H9 (cell line): Measurements from ENCODE around the gene PDGFRB. TPM values are rescaled to one million over a fixed set of nuclear protein-coding genes. Genes with fewer than 3 reads are reported as not detected.

ENCODE experiments used
- DNase-seq: peaks from one replicate; pipeline ENCODE4 v3.0.0-alpha.2; 2017
- H2AFZ ChIP-seq: one replicate; pipeline ENCODE4 v1.6.1; 2013; ENCODE audit warnings: mild to moderate bottlenecking, low read length, control low read depth, moderate library complexity
- H2AK5ac ChIP-seq: 2 replicates; pipeline ENCODE4 v1.6.1; 2013; ENCODE audit warnings: low read length, control low read depth, mixed read lengths; ENCODE audit not compliant: insufficient read length
- H2BK120ac ChIP-seq: one replicate; pipeline ENCODE4 v1.6.1; 2013; ENCODE audit warnings: low read depth, mild to moderate bottlenecking, low read length, control low read depth, inconsistent platforms; ENCODE audit not compliant: poor library complexity, severe bottlenecking
- H2BK12ac ChIP-seq: 2 replicates; pipeline ENCODE4 v1.6.1; 2013; ENCODE audit warnings: low read length, control low read depth, mixed read lengths, low read depth; ENCODE audit not compliant: insufficient read length
- H2BK15ac ChIP-seq: 2 replicates; pipeline ENCODE4 v1.6.1; 2013; ENCODE audit warnings: low read depth, low read length, control low read depth
- H2BK20ac ChIP-seq: one replicate; pipeline ENCODE4 v1.6.1; 2013; ENCODE audit warnings: low read depth, mild to moderate bottlenecking, low read length, control low read depth, inconsistent platforms; ENCODE audit not compliant: poor library complexity, severe bottlenecking
- H2BK5ac ChIP-seq: 2 replicates; pipeline ENCODE4 v1.6.1; 2013; ENCODE audit warnings: low read length, control low read depth, mixed read lengths; ENCODE audit not compliant: insufficient read length
- H3K14ac ChIP-seq: 2 replicates; pipeline ENCODE4 v1.6.1; 2013; ENCODE audit warnings: low read length, control low read depth; ENCODE audit not compliant: insufficient read depth
- H3K18ac ChIP-seq: 2 replicates; pipeline ENCODE4 v1.6.1; 2013; ENCODE audit warnings: low read depth, mild to moderate bottlenecking, mixed read lengths, low read length, control low read depth; ENCODE audit not compliant: insufficient read length
- H3K23ac ChIP-seq: 2 replicates; pipeline ENCODE4 v1.6.1; 2013; ENCODE audit warnings: low read length, control low read depth, mixed read lengths, low read depth; ENCODE audit not compliant: insufficient read length
- H3K23me2 ChIP-seq: 2 replicates; pipeline ENCODE4 v1.6.1; 2013; ENCODE audit warnings: low read depth, mild to moderate bottlenecking, mixed read lengths, low read length, control low read depth; ENCODE audit not compliant: insufficient read length, poor library complexity, severe bottlenecking
- H3K27ac ChIP-seq: 2 replicates; pipeline ENCODE4 v1.5.1; 2013; ENCODE audit warnings: low read length, control low read depth, mixed read lengths, low read depth; ENCODE audit not compliant: insufficient read length
- H3K27me3 ChIP-seq: 2 replicates; pipeline ENCODE4 v1.6.1; 2013; ENCODE audit warnings: low read length, control low read depth, inconsistent platforms; ENCODE audit not compliant: insufficient read depth
- H3K4ac ChIP-seq: 2 replicates; pipeline ENCODE4 v1.6.1; 2013; ENCODE audit warnings: low read depth, mild to moderate bottlenecking, control low read depth, inconsistent platforms, low read length, moderate library complexity
- H3K4me1 ChIP-seq: 2 replicates; pipeline ENCODE4 v1.6.1; 2013; ENCODE audit warnings: low read length, control low read depth, inconsistent platforms; ENCODE audit not compliant: insufficient read depth
- H3K4me2 ChIP-seq: 2 replicates; pipeline ENCODE4 v1.6.1; 2013; ENCODE audit warnings: low read length, control low read depth, mixed read lengths; ENCODE audit not compliant: insufficient read length, insufficient read depth
- H3K56ac ChIP-seq: 2 replicates; pipeline ENCODE4 v1.6.1; 2013; ENCODE audit warnings: low read depth, mild to moderate bottlenecking, mixed read lengths, low read length, control low read depth; ENCODE audit not compliant: insufficient read length
- H3K79me1 ChIP-seq: 2 replicates; pipeline ENCODE4 v1.6.1; 2013; ENCODE audit warnings: low read depth, mild to moderate bottlenecking, moderate library complexity, low read length, control low read depth, inconsistent platforms; ENCODE audit not compliant: insufficient read depth, poor library complexity, severe bottlenecking
- H3K79me2 ChIP-seq: 2 replicates; pipeline ENCODE4 v1.6.1; 2013; ENCODE audit warnings: low read length, control low read depth, inconsistent platforms; ENCODE audit not compliant: insufficient read depth
- H3K9ac ChIP-seq: 2 replicates; pipeline ENCODE4 v1.6.1; 2013; ENCODE audit warnings: low read length, control low read depth, mixed read lengths; ENCODE audit not compliant: insufficient read length; ENCODE audit errors: extremely low read depth
- H3K9me3 ChIP-seq: one replicate; pipeline ENCODE4 v1.6.1; 2013; ENCODE audit warnings: low read depth, low read length, inconsistent platforms; ENCODE audit not compliant: control insufficient read depth
- H3T11ph ChIP-seq: one replicate; pipeline ENCODE4 v1.6.1; 2013; ENCODE audit warnings: mild to moderate bottlenecking, low read length, control low read depth, inconsistent platforms
- H4K20me1 ChIP-seq: one replicate; pipeline ENCODE4 v1.6.1; 2013; ENCODE audit not compliant: control insufficient read depth, insufficient read length, insufficient read depth
- H4K5ac ChIP-seq: 2 replicates; pipeline ENCODE4 v1.6.1; 2013; ENCODE audit warnings: low read depth, mild to moderate bottlenecking, mixed read lengths, low read length, control low read depth; ENCODE audit not compliant: insufficient read length
- H4K8ac ChIP-seq: replicated peaks from 2 replicates; pipeline ENCODE4 v1.6.1; 2013; ENCODE audit warnings: low read length, control low read depth, mixed read lengths, low read depth; ENCODE audit not compliant: insufficient read length
- H4K91ac ChIP-seq: 2 replicates; pipeline ENCODE4 v1.6.1; 2013; ENCODE audit warnings: low read depth, mild to moderate bottlenecking, moderate library complexity, mixed read lengths, low read length, control low read depth; ENCODE audit not compliant: insufficient read length
- H3K27ac Mint-ChIP-seq, 3 experiments: 2 replicates in 2 of 3; 3 replicates in 1 of 3; pipeline ENCODE4 v1.8.0; 2020 to 2021; ENCODE audit warnings: mixed read lengths in 3 of 3, mild to moderate bottlenecking in 1 of 3, moderate library complexity in 1 of 3
- H3K27me3 Mint-ChIP-seq: 2 replicates; pipeline ENCODE4 v1.8.0; 2021; ENCODE audit warnings: low read depth, mild to moderate bottlenecking, moderate library complexity, mixed read lengths
- H3K36me3 Mint-ChIP-seq, 3 experiments: 2 replicates in 2 of 3; 3 replicates in 1 of 3; pipeline ENCODE4 v1.8.0; 2020 to 2021; ENCODE audit warnings: low read depth in 3 of 3, mixed read lengths in 3 of 3; ENCODE audit not compliant: insufficient read depth in 1 of 3
- H3K4me1 Mint-ChIP-seq, 2 experiments: 2 replicates each; pipeline ENCODE4 v1.8.0; 2020; ENCODE audit warnings: mixed read lengths in 2 of 2
- H3K4me3 Mint-ChIP-seq, 2 experiments: 2 replicates in 1 of 2; 3 replicates in 1 of 2; pipeline ENCODE4 v1.8.0; 2020 to 2021; ENCODE audit warnings: mild to moderate bottlenecking in 2 of 2, mixed read lengths in 2 of 2, moderate library complexity in 1 of 2
- H3K9me3 Mint-ChIP-seq, 2 experiments: 2 replicates in 1 of 2; 3 replicates in 1 of 2; pipeline ENCODE4 v1.8.0; 2020; ENCODE audit warnings: mild to moderate bottlenecking in 2 of 2, mixed read lengths in 2 of 2, moderate library complexity in 1 of 2
- WGBS: extraction: QIAGEN DNeasy Blood & Tissue Kit; methylation state at CpG from one replicate; pipeline ENCODE4 v1.1.7; 2013; ENCODE audit warnings: missing lambda C conversion rate, low lambda C conversion rate, mixed read lengths; ENCODE audit not compliant: insufficient read length; ENCODE audit errors: extremely low coverage; 5-methylcytosine and 5-hydroxymethylcytosine counted together
- total RNA-seq: library from RNA; stranded (reverse); gene quantifications from 2 replicates; pipeline ENCODE4 v1.2.1, GENCODE V29; 2021
- TF ChIP-seq, protein P1 (sequence below): fragments of 200-600 bp; sonication (generic); conservative IDR thresholded peaks from 3 replicates; pipeline ENCODE4 v1.8.0; 2021; ENCODE audit warnings: antibody characterized with exemption, mild to moderate bottlenecking

Gene PDGFRB
- total RNA-seq, 1 experiment from 2014 or later: 2.2 TPM

GRCh38 chr5:150160448-150161081 lies 4.9 kb upstream of the PDGFRB start:
- Mint-ChIP-seq H3K4me1 (peaks cover 13 to 24% of the 10 kb centered on the region in 2 experiments), H3K4me3 (no peak overlapping the region; a peak in 1 of 5 replicates), H3K9me3 (peaks cover 0 to under 1% of the 10 kb centered on the region in 2 experiments; a peak in 2 of 5 replicates), H3K36me3 (no peaks in the 10 kb centered on the region; a peak in 1 of 7 replicates), H3K27me3 (peaks cover 64% of the 10 kb centered on the region), H3K27ac (no peak overlapping the region)
- Histone ChIP-seq H3K18ac (no peak overlapping the region), H3K27me3 (peaks cover 12% of the 10 kb centered on the region; the same call in 1 of the 2 replicates), H4K8ac (no peak overlapping the region), H3K23me2 (peaks cover 2% of the 10 kb centered on the region), H3K4ac (no peak overlapping the region), H3T11ph (no peak overlapping the region), H3K27ac (no peak overlapping the region), H3K4me1 (peaks cover 4% of the 10 kb centered on the region), H2BK120ac (no peak overlapping the region), H2AK5ac (no peak overlapping the region), H4K20me1 (no peaks in the 10 kb centered on the region), H2BK15ac (no peak overlapping the region), H3K79me2 (no peaks in the 10 kb centered on the region), H3K23ac (no peak overlapping the region), H3K79me1 (no peaks in the 10 kb centered on the region), H2AFZ (no peak overlapping the region), H3K9me3 (no peaks in the 10 kb centered on the region), H3K4me2 (no peak overlapping the region), H2BK20ac (no peak overlapping the region), H3K56ac (no peak overlapping the region), H4K5ac (no peak overlapping the region), H2BK5ac (no peak overlapping the region), H3K9ac (no peak overlapping the region), H3K14ac (no peak overlapping the region), H2BK12ac (no peak overlapping the region), H4K91ac (no peak overlapping the region)
- WGBS: no CpG with 5 or more reads among the region's 5 CpGs
- DNase-seq: no peak
- TF ChIP-seq, protein P1, sequence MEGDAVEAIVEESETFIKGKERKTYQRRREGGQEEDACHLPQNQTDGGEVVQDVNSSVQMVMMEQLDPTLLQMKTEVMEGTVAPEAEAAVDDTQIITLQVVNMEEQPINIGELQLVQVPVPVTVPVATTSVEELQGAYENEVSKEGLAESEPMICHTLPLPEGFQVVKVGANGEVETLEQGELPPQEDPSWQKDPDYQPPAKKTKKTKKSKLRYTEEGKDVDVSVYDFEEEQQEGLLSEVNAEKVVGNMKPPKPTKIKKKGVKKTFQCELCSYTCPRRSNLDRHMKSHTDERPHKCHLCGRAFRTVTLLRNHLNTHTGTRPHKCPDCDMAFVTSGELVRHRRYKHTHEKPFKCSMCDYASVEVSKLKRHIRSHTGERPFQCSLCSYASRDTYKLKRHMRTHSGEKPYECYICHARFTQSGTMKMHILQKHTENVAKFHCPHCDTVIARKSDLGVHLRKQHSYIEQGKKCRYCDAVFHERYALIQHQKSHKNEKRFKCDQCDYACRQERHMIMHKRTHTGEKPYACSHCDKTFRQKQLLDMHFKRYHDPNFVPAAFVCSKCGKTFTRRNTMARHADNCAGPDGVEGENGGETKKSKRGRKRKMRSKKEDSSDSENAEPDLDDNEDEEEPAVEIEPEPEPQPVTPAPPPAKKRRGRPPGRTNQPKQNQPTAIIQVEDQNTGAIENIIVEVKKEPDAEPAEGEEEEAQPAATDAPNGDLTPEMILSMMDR: no peak
